Motor neuron (in vitro differentiated cells): ENCODE measurements around the gene ANAPC7. TPM values are rescaled to one million over a fixed set of nuclear protein-coding genes. Genes with fewer than 3 reads are reported as not detected.
"Not testable (repeated sequence)": the region's sequence is repeated elsewhere in the genome, so short reads cannot be mapped to it uniquely, and the experiment has no call there.

Experiments used
- ATAC-seq, 8 experiments: fragments of 200-7000 bp; cut with Tn5 transposase; replicated peaks in 6 of 8; 2 replicates each; pipeline ENCODE4 v1.8.0; 2021; ENCODE audit warnings: mild to moderate bottlenecking in 8 of 8, moderate library complexity in 8 of 8
- H3K27ac ChIP-seq, 2 donors: fragments of 250-450 bp; sonication (Bioruptor Pico); 2 replicates each; pipeline ENCODE4 v1.9.0; 2021; ENCODE audit warnings: antibody characterized with exemption in 2 of 2, mild to moderate bottlenecking in 2 of 2, moderate library complexity in 1 of 2
- H3K4me1 ChIP-seq, 2 donors: fragments of 250-450 bp; sonication (Bioruptor Pico); replicated peaks in 1 of 2; 2 replicates each; pipeline ENCODE4 v1.6.1; 2021; ENCODE audit warnings: antibody characterized with exemption in 2 of 2, mild to moderate bottlenecking in 2 of 2, moderate library complexity in 1 of 2
- H3K4me3 ChIP-seq, 5 donors: fragments of 250-450 bp; sonication (Bioruptor Pico); 2 replicates each; pipeline ENCODE4 v1.9.0; 2021; ENCODE audit warnings: antibody characterized with exemption in 5 of 5, mild to moderate bottlenecking in 5 of 5, moderate library complexity in 4 of 5
- WGBS, 10 experiments: fragments of 450-650 bp; shearing (Covaris generic); methylation state at CpG; one replicate each; pipeline ENCODE4 v1.0.0; 2022; 5-methylcytosine and 5-hydroxymethylcytosine counted together
- in situ Hi-C, 9 experiments: fragments of 400-800 bp; cut with MboI; loops; one replicate each; pipeline ENCODE4 v1.15.0; 2021; ENCODE audit warnings: low sequenced_read_pairs in 9 of 9, low pct_unique_long_range_greater_than_20kb in 2 of 9; ENCODE audit not compliant: unreplicated experiment in 9 of 9
- total RNA-seq, 8 experiments: library from RNA; unstranded; fragments of 300-600 nt; gene quantifications; 2 replicates each; pipeline versions ENCODE4 v1.2.3 to v1.2.4, GENCODE V29; 2022

The ANAPC7 gene
- total RNA-seq, 8 experiments from 2014 or later = 30.1 to 85.6 (median 39.0) TPM

- H3K4me3 ChIP-seq = no peak overlapping the region
- no peak for ATAC-seq
- H3K4me1 ChIP-seq = peaks cover 7% of the 10 kb centered on the region in 2 donors
- in situ Hi-C loops = no loop called here
- WGBS, 10 experiments = 57 to 100% (median 80%) methylated on average over 1 to 6 of the region's 13 CpGs; no CpG with 5 or more reads in 5 of the 10 experiments
- H3K27ac ChIP-seq = no peak overlapping the region
Observed at GRCh38 chr12:110371408-110372055, 32.0 kb downstream of the ANAPC7 start.

GRCh38 chr12:110370732-110371231, 32.7 kb downstream of the ANAPC7 start:
- 65 to 100% (median 96%) methylated on average over 2 to 5 of the region's 13 CpGs; no CpG with 5 or more reads in 7 of the 10 experiments for WGBS, 10 experiments
- Histone ChIP-seq H3K27ac (no peak overlapping the region), H3K4me1 (peaks cover 7% of the 10 kb centered on the region in 2 donors), H3K4me3 (no peak overlapping the region)
- in situ Hi-C loops = no loop called here
- ATAC-seq = no peak

- no peak for ATAC-seq
- in situ Hi-C loops = no loop called here
- no peak overlapping the region for H3K4me3 ChIP-seq
- H3K27ac ChIP-seq = no peak overlapping the region
- WGBS, 10 experiments = 85 to 100% (median 100%) methylated on average over 1 to 7 of the region's 8 CpGs; no CpG with 5 or more reads in 3 of the 10 experiments
- H3K4me1 ChIP-seq = peaks cover 7% of the 10 kb centered on the region in 2 donors
Observed at GRCh38 chr12:110369992-110370391, 33.5 kb downstream of the ANAPC7 start.

- in situ Hi-C loops = no loop called here
- WGBS, 10 experiments = 40 to 100% (median 100%) methylated on average over 1 to 6 of the region's 15 CpGs; no CpG with 5 or more reads in 3 of the 10 experiments
- peak in 5 of 8 experiments; percentile 52 to 72 (median 63) for ATAC-seq
- peaks cover 7% of the 10 kb centered on the region in 2 donors for H3K4me1 ChIP-seq
- H3K27ac ChIP-seq = peak overlapping the region; percentile 38 to 39
- no peak overlapping the region for H3K4me3 ChIP-seq
Observed at GRCh38 chr12:110367181-110367864, 36.2 kb downstream of the ANAPC7 start.

- peak in 5 of 8 experiments; percentile 8 to 27 (median 23) for ATAC-seq
- Histone ChIP-seq H3K4me3 (no peak overlapping the region), H3K4me1 (peaks cover 7% of the 10 kb centered on the region in 2 donors), H3K27ac (peak overlapping the region in 1 of 2 donors; percentile 39)
- in situ Hi-C loops = no loop called here
- 60 to 100% (median 79%) methylated on average over 1 to 3 of the region's 13 CpGs; no CpG with 5 or more reads in 6 of the 10 experiments for WGBS, 10 experiments
Observed at GRCh38 chr12:110366321-110367142, 37.0 kb downstream of the ANAPC7 start.

GRCh38 chr12:110365489-110366320, 37.8 kb downstream of the ANAPC7 start:
- no peak for ATAC-seq
- in situ Hi-C loops = no loop called here
- H3K27ac ChIP-seq = no peak overlapping the region
- H3K4me3 ChIP-seq = no peak overlapping the region
- 70 to 94% (median 80%) methylated on average over 2 to 4 of the region's 7 CpGs; no CpG with 5 or more reads in 3 of the 10 experiments for WGBS, 10 experiments
- peaks cover 7% of the 10 kb centered on the region in 2 donors for H3K4me1 ChIP-seq

GRCh38 chr12:110361216-110361615, 42.3 kb downstream of the ANAPC7 start:
- ATAC-seq = no peak
- H3K4me3 ChIP-seq = no peak overlapping the region
- 75 to 100% (median 100%) methylated on average over 1 of the region's 1 CpG; no CpG with 5 or more reads in 4 of the 10 experiments for WGBS, 10 experiments
- in situ Hi-C loops = no loop called here
- no peaks in the 10 kb centered on the region for H3K4me1 ChIP-seq
- no peak overlapping the region for H3K27ac ChIP-seq

GRCh38 chr12:110358384-110359097, 45.0 kb downstream of the ANAPC7 start:
- 61 to 88% (median 84%) methylated on average over 3 to 8 of the region's 8 CpGs; no CpG with 5 or more reads in 2 of the 10 experiments for WGBS, 10 experiments
- H3K4me3 ChIP-seq, H3K27ac ChIP-seq, H3K4me1 ChIP-seq, in situ Hi-C loops: not testable (repeated sequence)
- ATAC-seq = peak in 3 of 8 experiments; percentile 51 to 55 (median 55)

- ATAC-seq = peak in 4 of 8 experiments; percentile 30 to 83 (median 36)
- H3K4me1 ChIP-seq = no peaks in the 10 kb centered on the region
- in situ Hi-C loops = no loop called here
- H3K27ac ChIP-seq = no peak overlapping the region
- no peak overlapping the region for H3K4me3 ChIP-seq
- WGBS, 10 experiments = 7 to 60% (median 33%) methylated on average over 1 to 3 of the region's 3 CpGs; no CpG with 5 or more reads in 3 of the 10 experiments
Observed at GRCh38 chr12:110355073-110355472, 48.4 kb downstream of the ANAPC7 start.

- H3K27ac ChIP-seq = no peak overlapping the region
- peak in 2 of 8 experiments; percentile 7 to 26 for ATAC-seq
- in situ Hi-C loops = no loop called here
- 33 to 100% (median 81%) methylated on average over 1 to 4 of the region's 7 CpGs for WGBS, 10 experiments
- no peak overlapping the region for H3K4me3 ChIP-seq
- no peaks in the 10 kb centered on the region for H3K4me1 ChIP-seq
Observed at GRCh38 chr12:110354172-110354780, 49.2 kb downstream of the ANAPC7 start.

GRCh38 chr12:110353211-110353965, 50.1 kb downstream of the ANAPC7 start:
- 51 to 100% (median 91%) methylated on average over 2 to 8 of the region's 13 CpGs; no CpG with 5 or more reads in 2 of the 10 experiments for WGBS, 10 experiments
- Histone ChIP-seq H3K4me3 (no peak overlapping the region), H3K4me1 (no peaks in the 10 kb centered on the region), H3K27ac (no peak overlapping the region)
- in situ Hi-C loops = no loop called here
- ATAC-seq = no peak
